SU-DHL-6 (cell line): Measurements from ENCODE around the gene TSC2.

Experiments
- CTCF ChIP-seq: fragments of 200-600 bp; sonication (generic); IDR thresholded peaks from one replicate; pipeline ENCODE4 v1.5.1; 2017; ENCODE audit warnings: antibody characterized with exemption, mild to moderate bottlenecking, low read length, moderate library complexity; ENCODE audit not compliant: insufficient read depth, poor library complexity, severe bottlenecking
- EZH2phosphoT487 ChIP-seq: fragments of 200-600 bp; sonication (generic), shearing (Covaris generic); conservative IDR thresholded peaks from 2 replicates; pipeline ENCODE4 v1.6.1; 2018; ENCODE audit warnings: mild to moderate bottlenecking, antibody characterized with exemption, low read length, moderate library complexity, mixed read lengths

DNA sequence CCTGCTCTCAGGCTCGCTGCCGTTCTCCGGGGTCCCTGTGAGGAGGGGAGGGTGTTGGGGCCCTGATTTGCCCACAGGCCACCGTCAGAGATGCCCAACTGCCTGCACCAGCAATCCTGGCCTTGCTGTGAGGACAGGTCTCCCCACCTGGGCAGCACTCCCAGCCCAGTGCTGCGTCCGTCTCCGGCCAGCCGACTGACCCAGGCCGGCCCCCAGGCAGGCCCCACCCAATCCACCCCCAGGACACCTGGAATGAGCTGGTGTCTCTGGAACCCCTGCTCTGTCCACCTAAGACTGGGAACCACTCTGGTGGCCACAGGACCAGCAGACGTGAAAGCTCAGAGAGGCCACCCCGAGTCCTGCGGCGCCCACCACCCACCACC, 67.8 kb downstream of the TSC2 start:
- TF ChIP-seq CTCF, result no peak
- TF ChIP-seq EZH2phosphoT487, result no peak
